SW480 (cell line): ENCODE results near the gene HES7.

ENCODE experiments used
- DNase-seq: peaks from one replicate; pipeline ENCODE4 v3.0.0-alpha.2; 2016; ENCODE audit warnings: low spot score

HES7 gene

DNA sequence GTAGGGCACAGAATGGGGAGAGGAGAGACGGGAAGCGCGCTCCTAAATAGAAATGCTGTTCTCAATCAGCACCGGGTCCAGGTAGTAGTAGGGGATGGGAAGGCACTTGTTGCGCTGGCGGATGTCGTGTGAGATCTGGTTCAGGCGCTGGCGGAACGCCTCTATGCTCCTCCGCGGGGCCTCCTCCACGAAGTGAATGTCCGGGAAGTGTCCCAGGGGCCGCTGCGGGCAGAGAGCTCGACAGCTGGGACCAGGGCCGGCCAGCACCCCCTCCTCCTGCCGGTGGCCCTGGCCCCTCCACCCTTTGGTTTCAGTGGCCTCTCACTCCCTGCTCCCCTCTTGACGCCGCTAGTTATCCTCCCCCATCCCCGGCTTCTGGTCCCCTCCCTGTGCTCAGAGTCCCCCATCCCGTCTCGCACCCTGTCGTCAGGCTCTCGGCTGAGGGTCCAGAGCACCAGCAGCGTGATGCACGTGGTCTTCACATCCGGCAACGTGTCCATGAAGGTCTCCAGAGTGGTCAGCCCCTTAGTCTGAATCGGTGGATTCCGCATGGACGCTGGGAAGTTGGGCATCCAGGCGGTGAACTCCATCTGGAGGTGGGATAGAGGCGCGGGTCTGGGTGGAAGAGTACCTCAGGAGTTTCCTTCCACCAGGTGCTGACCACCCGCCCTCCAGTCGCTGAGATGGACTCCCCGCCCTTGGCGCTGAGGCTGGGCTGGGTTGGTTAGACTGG, 51.0 kb downstream of the HES7 start:
- DNase-seq: no peak

DNA sequence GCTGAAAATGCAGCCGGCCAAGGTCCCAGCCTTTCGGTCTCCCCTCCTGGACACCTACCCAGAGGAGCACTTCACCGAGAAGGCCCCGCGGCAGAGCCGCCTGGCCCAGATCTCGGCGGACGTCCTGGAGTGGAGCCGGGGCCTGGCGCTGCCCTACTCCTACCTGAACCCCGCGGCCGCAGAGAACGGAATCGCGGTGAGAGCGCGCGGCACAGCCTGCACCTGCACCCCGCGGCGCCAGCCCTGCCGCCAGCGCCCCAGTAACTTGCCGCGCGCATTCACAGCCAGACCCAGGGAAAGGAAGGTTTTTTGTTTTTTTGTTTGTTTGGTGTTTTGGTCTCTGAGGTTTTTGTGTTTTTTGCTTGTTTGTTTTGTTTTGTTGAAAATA, 51.6 kb downstream of the HES7 start:
- no peak for DNase-seq

DNA sequence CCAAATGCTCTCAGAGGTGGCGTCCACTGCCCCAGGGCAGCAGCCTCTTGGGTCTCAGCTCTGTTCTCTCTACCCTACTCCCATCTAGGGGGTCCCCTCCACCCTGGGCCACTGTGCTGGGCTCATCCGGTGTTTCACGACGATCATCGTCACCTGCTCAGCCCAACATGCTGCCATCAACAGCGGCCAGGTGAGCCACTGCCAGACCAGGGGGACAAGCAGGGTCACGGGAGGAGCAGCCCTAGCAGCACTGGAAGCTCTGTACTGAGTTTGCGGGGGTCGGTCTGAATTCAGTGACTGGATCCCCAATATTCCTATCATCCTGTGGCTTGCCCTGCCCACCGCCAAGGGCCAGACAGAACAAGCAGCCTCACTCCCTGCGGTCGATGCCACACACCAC, 52.4 kb downstream of the HES7 start:
- DNase-seq: no peak
